Measurements from ENCODE around the gene PTPN14.

DNA sequence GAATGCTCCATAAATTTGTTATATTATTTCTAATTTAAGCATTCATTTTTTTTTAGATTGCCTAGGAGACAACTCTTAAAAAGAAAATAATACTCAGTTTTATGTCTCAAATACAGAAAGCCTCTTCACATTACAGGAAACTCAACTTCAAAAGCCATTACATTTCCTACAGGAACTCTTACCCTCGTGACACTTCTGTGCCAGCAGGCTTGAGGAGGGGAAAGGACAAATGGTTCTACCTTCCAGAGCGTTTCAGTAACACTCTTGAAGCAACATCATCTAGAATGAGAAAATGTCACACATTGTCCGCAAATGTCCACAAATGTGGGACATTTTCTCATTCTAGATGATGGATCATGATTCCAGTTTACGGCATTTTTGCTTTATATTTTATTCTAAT lies 51.7 kb downstream of the PTPN14 start:
- TF ChIP-seq POLR2A (IDR thresholded peaks at IDR 0.05; ENCODE audit: low read length) (no peak), GATA1 (IDR thresholded peaks at IDR 0.05; ENCODE audit: low read depth, low read length) (no peak)
